AML-193 (cell line): ENCODE measurements around the gene MNAT1.
"Not testable (repeated sequence)": the region's sequence is repeated elsewhere in the genome, so short reads cannot be mapped to it uniquely, and the experiment has no call there.

Source experiments
- DNase-seq, 2 experiments: peaks; one replicate each; lab custom pipeline; 2025; lab: John Stamatoyannopoulos, UW

MNAT1 gene

GRCh38 chr14:60805841-60806430 lies 71.4 kb downstream of the MNAT1 start:
- no peak for DNase-seq

GRCh38 chr14:60807247-60807646 lies 72.7 kb downstream of the MNAT1 start:
- no peak for DNase-seq

GRCh38 chr14:60807971-60808370 lies 73.4 kb downstream of the MNAT1 start:
- no peak for DNase-seq

- DNase-seq: no peak
These were observed 78.4 kb downstream of the MNAT1 start for GRCh38 chr14:60812987-60813386.

- DNase-seq: no peak
These were observed 80.8 kb downstream of the MNAT1 start for GRCh38 chr14:60815371-60815770.

GRCh38 chr14:60817113-60817512 lies 82.6 kb downstream of the MNAT1 start:
- no peak for DNase-seq

GRCh38 chr14:60819575-60819974 lies 85.0 kb downstream of the MNAT1 start:
- DNase-seq: no peak

- no peak for DNase-seq
These were observed 104.0 kb downstream of the MNAT1 start for GRCh38 chr14:60838601-60839000.

GRCh38 chr14:60839057-60839456 lies 104.5 kb downstream of the MNAT1 start:
- DNase-seq: no peak

- DNase-seq: no peak
These were observed 105.1 kb downstream of the MNAT1 start for GRCh38 chr14:60839657-60840056.

- no peak for DNase-seq
These were observed 105.8 kb downstream of the MNAT1 start for GRCh38 chr14:60840313-60840712.

- DNase-seq: peak; percentile 37 to 47
These were observed 111.0 kb downstream of the MNAT1 start for GRCh38 chr14:60845523-60845922.

- no peak for DNase-seq
These were observed 113.5 kb downstream of the MNAT1 start for GRCh38 chr14:60848066-60848465.

GRCh38 chr14:60851692-60852091 lies 117.1 kb downstream of the MNAT1 start:
- not testable (repeated sequence) for DNase-seq

- no peak for DNase-seq
These were observed 121.5 kb downstream of the MNAT1 start for GRCh38 chr14:60856111-60856510.

GRCh38 chr14:60859525-60859924 lies 125.0 kb downstream of the MNAT1 start:
- no peak for DNase-seq

GRCh38 chr14:60861545-60862140 lies 127.1 kb downstream of the MNAT1 start:
- DNase-seq: no peak

GRCh38 chr14:60862283-60862682 lies 127.7 kb downstream of the MNAT1 start:
- peak; percentile 10 to 19 for DNase-seq

- no peak for DNase-seq
These were observed 128.7 kb downstream of the MNAT1 start for GRCh38 chr14:60863249-60863648.

GRCh38 chr14:60865378-60866127 lies 131.0 kb downstream of the MNAT1 start:
- DNase-seq: no peak

GRCh38 chr14:60867503-60868172 lies 133.1 kb downstream of the MNAT1 start:
- DNase-seq: no peak

- no peak for DNase-seq
These were observed 143.6 kb downstream of the MNAT1 start for GRCh38 chr14:60878121-60878520.

- DNase-seq: no peak
These were observed 144.0 kb downstream of the MNAT1 start for GRCh38 chr14:60878536-60878935.
